Astrocyte (in vitro differentiated cells and primary cell): ENCODE results near the gene SCAI. TPM values are rescaled to one million over a fixed set of nuclear protein-coding genes. Genes with fewer than 3 reads are reported as not detected.
"Not testable (repeated sequence)": the region's sequence is repeated elsewhere in the genome, so short reads cannot be mapped to it uniquely, and the experiment has no call there.

Experiments
- DNase-seq: peaks from one replicate; pipeline ENCODE4 v3.0.0-alpha.2; 2010; ENCODE audit warnings: low read depth
- FAIRE-seq: peaks from 2 replicates; lab custom pipeline; 2011; peaks lifted over from hg19 to GRCh38; lab: Jason Lieb, UNC
- H2AFZ ChIP-seq: 2 replicates; pipeline ENCODE4 v1.6.0; 2012; ENCODE audit warnings: low read depth, low read length, inconsistent platforms
- H3K27ac ChIP-seq: 2 replicates; pipeline ENCODE4 v1.5.1; 2011; ENCODE audit warnings: low read depth, low read length, inconsistent platforms
- H3K27me3 ChIP-seq: 2 replicates; pipeline ENCODE4 v1.6.0; 2011; ENCODE audit warnings: low read length, inconsistent platforms; ENCODE audit not compliant: insufficient read depth
- H3K36me3 ChIP-seq: 2 replicates; pipeline ENCODE4 v1.5.1; 2011; ENCODE audit warnings: low read length, inconsistent platforms; ENCODE audit not compliant: insufficient read depth
- H3K4me1 ChIP-seq: 2 replicates; pipeline ENCODE4 v1.5.1; 2011; ENCODE audit warnings: low read length, inconsistent platforms; ENCODE audit not compliant: insufficient read depth
- H3K4me2 ChIP-seq: 2 replicates; pipeline ENCODE4 v1.6.0; 2012; ENCODE audit warnings: low read length, inconsistent platforms
- H3K4me3 ChIP-seq: 2 replicates; pipeline ENCODE4 v1.5.1; 2011; ENCODE audit warnings: low read depth, mild to moderate bottlenecking, low read length, inconsistent platforms; ENCODE audit not compliant: insufficient read depth
- H3K79me2 ChIP-seq: 2 replicates; pipeline ENCODE4 v1.6.0; 2012; ENCODE audit warnings: mild to moderate bottlenecking, low read length, inconsistent platforms; ENCODE audit not compliant: insufficient read depth
- H3K9ac ChIP-seq: 2 replicates; pipeline ENCODE4 v1.6.0; 2012; ENCODE audit warnings: mild to moderate bottlenecking, low read length, inconsistent platforms
- H3K9me3 ChIP-seq: 2 replicates; pipeline ENCODE4 v1.5.1; 2012; ENCODE audit warnings: low read depth, mild to moderate bottlenecking, low read length, inconsistent platforms; ENCODE audit not compliant: insufficient read depth
- H4K20me1 ChIP-seq: 2 replicates; pipeline ENCODE4 v1.6.0; 2012; ENCODE audit warnings: low read length, inconsistent platforms; ENCODE audit not compliant: insufficient read depth
- H3K27ac Mint-ChIP-seq: one replicate; pipeline ENCODE4 v1.8.0; 2021; ENCODE audit warnings: mild to moderate bottlenecking, mixed read lengths; ENCODE audit not compliant: unreplicated experiment
- H3K27me3 Mint-ChIP-seq: one replicate; pipeline ENCODE4 v1.8.0; 2021; ENCODE audit warnings: low read depth, mixed read lengths; ENCODE audit not compliant: unreplicated experiment
- H3K36me3 Mint-ChIP-seq: one replicate; pipeline ENCODE4 v1.8.0; 2021; ENCODE audit warnings: low read depth, mixed read lengths; ENCODE audit not compliant: unreplicated experiment
- H3K4me1 Mint-ChIP-seq: one replicate; pipeline ENCODE4 v1.8.0; 2021; ENCODE audit warnings: low read depth, mixed read lengths; ENCODE audit not compliant: unreplicated experiment
- H3K4me3 Mint-ChIP-seq: one replicate; pipeline ENCODE4 v1.8.0; 2021; ENCODE audit warnings: mild to moderate bottlenecking, moderate library complexity, mixed read lengths; ENCODE audit not compliant: unreplicated experiment
- H3K9me3 Mint-ChIP-seq: one replicate; pipeline ENCODE4 v1.8.0; 2021; ENCODE audit warnings: mild to moderate bottlenecking, mixed read lengths; ENCODE audit not compliant: unreplicated experiment
- CTCF ChIP-seq: IDR thresholded peaks from 2 replicates; pipeline ENCODE4 v1.5.1; 2011; ENCODE audit warnings: low read depth, mild to moderate bottlenecking, inconsistent platforms, low read length, moderate library complexity; ENCODE audit not compliant: insufficient read depth
- EZH2 ChIP-seq: IDR thresholded peaks from 2 replicates; pipeline ENCODE4 v1.6.1; 2012; ENCODE audit warnings: mild to moderate bottlenecking, low read length, inconsistent platforms; ENCODE audit not compliant: insufficient read depth
- total RNA-seq: library from RNA; stranded (reverse); gene quantifications from 2 replicates; pipeline ENCODE4 v1.2.1, GENCODE V29; 2021

The SCAI gene
- total RNA-seq, 1 donor from 2014 or later = 6.8 TPM

GRCh38 chr9:125089331-125089730 lies 54.0 kb downstream of the SCAI start:
- TF ChIP-seq CTCF (no peak), EZH2 (no peak)
- Histone ChIP-seq H4K20me1 (no peaks in the 10 kb centered on the region), H3K9me3 (no peaks in the 10 kb centered on the region), H3K4me2 (no peak overlapping the region), H3K9ac (no peak overlapping the region), H3K27ac (no peak overlapping the region), H3K27me3 (no peaks in the 10 kb centered on the region), H3K79me2 (no peaks in the 10 kb centered on the region), H3K4me1 (no peaks in the 10 kb centered on the region), H3K4me3 (no peak overlapping the region), H2AFZ (no peak overlapping the region), H3K36me3 (no peaks in the 10 kb centered on the region)
- H3K27ac Mint-ChIP-seq = no peak overlapping the region
- H3K9me3 Mint-ChIP-seq = peaks cover 2% of the 10 kb centered on the region
- H3K27me3 Mint-ChIP-seq = no peaks in the 10 kb centered on the region
- H3K36me3 Mint-ChIP-seq = peaks cover 2% of the 10 kb centered on the region
- DNase-seq (no peak), FAIRE-seq (no peak)
- no peak overlapping the region for H3K4me3 Mint-ChIP-seq
- H3K4me1 Mint-ChIP-seq = no peaks in the 10 kb centered on the region

DNA sequence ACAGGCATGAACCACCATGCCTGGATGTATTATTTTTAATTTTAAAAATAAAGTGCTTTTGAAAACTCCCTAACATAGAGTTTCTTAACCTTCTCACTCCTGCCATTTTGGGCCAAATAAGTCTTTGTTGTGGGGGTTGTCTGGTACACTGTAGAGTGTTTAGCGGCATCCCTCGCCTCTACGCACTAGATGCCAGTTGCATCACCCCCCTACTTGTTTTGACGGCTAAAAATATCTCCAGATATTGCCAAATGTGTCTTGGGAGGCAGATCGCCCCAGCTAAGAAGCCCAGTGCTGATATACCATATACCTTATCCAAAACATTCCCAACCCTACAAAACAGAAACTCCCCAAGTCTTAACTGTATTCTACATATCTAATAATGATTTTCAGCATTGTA lies 54.6 kb downstream of the SCAI start:
- no peaks in the 10 kb centered on the region for H4K20me1 ChIP-seq
- no peaks in the 10 kb centered on the region for H3K79me2 ChIP-seq
- H2AFZ ChIP-seq = no peak overlapping the region
- no peak overlapping the region for H3K4me2 ChIP-seq
- TF ChIP-seq CTCF (no peak), EZH2 (no peak)
- no peaks in the 10 kb centered on the region for H3K9me3 ChIP-seq
- no peak overlapping the region for H3K4me3 ChIP-seq
- no peaks in the 10 kb centered on the region for H3K27me3 Mint-ChIP-seq
- FAIRE-seq (no peak), DNase-seq (no peak)
- no peak overlapping the region for H3K4me3 Mint-ChIP-seq
- peaks cover 3% of the 10 kb centered on the region for H3K9me3 Mint-ChIP-seq
- H3K36me3 Mint-ChIP-seq = peaks cover 1% of the 10 kb centered on the region
- H3K9ac ChIP-seq = no peak overlapping the region
- no peaks in the 10 kb centered on the region for H3K4me1 ChIP-seq
- H3K4me1 Mint-ChIP-seq = no peaks in the 10 kb centered on the region
- H3K27ac Mint-ChIP-seq = no peak overlapping the region
- H3K27ac ChIP-seq = no peak overlapping the region
- no peaks in the 10 kb centered on the region for H3K36me3 ChIP-seq
- H3K27me3 ChIP-seq = no peaks in the 10 kb centered on the region

DNA sequence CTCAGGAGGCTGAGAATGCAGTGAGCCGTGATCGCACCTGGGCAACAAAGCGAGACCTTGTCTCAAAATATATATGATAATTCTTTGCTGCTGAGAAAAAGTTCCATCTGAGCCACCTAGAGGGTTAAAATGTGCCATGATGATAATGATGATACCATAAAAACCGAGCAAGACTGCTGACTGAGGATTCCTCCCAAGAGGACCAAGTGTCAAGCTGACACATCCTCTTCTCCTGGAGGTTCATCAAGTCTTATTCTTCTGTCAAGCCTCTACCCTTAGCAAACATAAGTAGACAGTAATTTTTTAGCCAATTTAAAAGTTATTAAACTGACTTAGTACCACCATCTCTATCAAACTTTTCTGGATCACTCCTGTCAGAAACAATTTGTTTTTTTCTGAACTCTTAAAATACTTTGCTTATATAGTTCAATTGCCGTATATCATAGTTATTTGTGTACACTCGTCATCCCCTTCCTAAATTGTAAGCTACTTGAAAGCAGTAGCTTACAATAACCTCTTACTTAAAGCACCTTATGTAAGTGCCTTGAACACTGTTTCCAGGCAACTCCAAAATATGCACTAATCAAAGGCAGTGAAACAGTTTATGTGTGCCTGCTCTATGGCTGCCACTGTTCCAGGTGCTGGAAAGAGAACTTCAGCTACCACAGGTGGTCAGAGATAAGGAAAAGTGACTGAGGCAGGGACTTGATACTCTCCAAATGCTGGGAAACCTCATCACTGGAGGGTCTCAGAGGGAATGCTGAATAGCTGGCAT lies 57.4 kb downstream of the SCAI start:
- TF ChIP-seq CTCF (no peak), EZH2 (no peak)
- no peak overlapping the region for H3K27ac Mint-ChIP-seq
- DNase-seq = no peak
- Histone ChIP-seq H3K27me3 (no peaks in the 10 kb centered on the region), H3K79me2 (no peaks in the 10 kb centered on the region), H2AFZ (no peak overlapping the region), H3K9me3 (peaks cover 2% of the 10 kb centered on the region), H3K27ac (no peak overlapping the region), H3K4me1 (no peaks in the 10 kb centered on the region), H3K4me2 (no peak overlapping the region), H4K20me1 (no peaks in the 10 kb centered on the region), H3K4me3 (no peak overlapping the region), H3K36me3 (no peaks in the 10 kb centered on the region), H3K9ac (no peak overlapping the region)
- H3K9me3 Mint-ChIP-seq = peaks cover 16% of the 10 kb centered on the region
- H3K4me1 Mint-ChIP-seq = no peaks in the 10 kb centered on the region
- H3K36me3 Mint-ChIP-seq = peaks cover 8% of the 10 kb centered on the region
- H3K4me3 Mint-ChIP-seq = no peak overlapping the region
- no peaks in the 10 kb centered on the region for H3K27me3 Mint-ChIP-seq
- FAIRE-seq = no peak

DNA sequence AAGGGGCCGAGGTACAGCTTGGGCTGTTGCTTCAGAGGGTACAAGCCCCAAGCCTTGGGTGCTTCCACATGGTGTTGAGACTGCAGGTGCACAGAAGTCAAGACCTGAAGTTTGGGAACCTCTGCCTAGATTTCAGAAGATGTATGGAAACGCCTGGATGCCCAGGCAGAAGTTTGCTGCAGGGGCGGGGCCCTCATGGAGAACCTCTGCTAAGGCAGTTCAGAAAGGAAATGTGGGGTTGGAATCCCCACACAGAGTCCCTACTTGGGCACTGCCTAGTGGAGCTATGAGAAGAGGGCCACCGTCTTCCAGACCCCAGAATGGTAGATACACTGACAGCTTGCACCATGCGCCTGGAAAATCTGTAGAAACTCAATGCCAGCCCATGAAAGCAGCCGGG lies 61.1 kb downstream of the SCAI start:
- H3K9me3 ChIP-seq, H3K36me3 Mint-ChIP-seq, H3K4me2 ChIP-seq, H3K4me3 ChIP-seq, H2AFZ ChIP-seq, H3K4me3 Mint-ChIP-seq, H3K27me3 Mint-ChIP-seq, H4K20me1 ChIP-seq, H3K36me3 ChIP-seq, H3K79me2 ChIP-seq, H3K27ac Mint-ChIP-seq, H3K9ac ChIP-seq, DNase-seq, FAIRE-seq, H3K4me1 Mint-ChIP-seq, H3K27me3 ChIP-seq, H3K4me1 ChIP-seq, H3K27ac ChIP-seq: not testable (repeated sequence)
- H3K9me3 Mint-ChIP-seq = peaks cover 16% of the 10 kb centered on the region
